ENCODE measurements around the gene VTA1. TPM values are rescaled to one million over a fixed set of nuclear protein-coding genes. Genes with fewer than 3 reads are reported as not detected.

VTA1 gene
- total RNA-seq, result 86.5 TPM

GRCh38 chr6:142146828-142147662 is at the start of gene VTA1, which contains the start of gene NMBR:
Gene VTA1, plus strand, starts transcription at chr6:142147263. Its CDS starts 25 bp downstream, at chr6:142147288.
Gene NMBR, minus strand, starts transcription at chr6:142147122. Its CDS starts 58,464 bp downstream, at chr6:142088658.

GRCh38 chr6:142132625-142133024 is 14.4 kb upstream of the VTA1 start, which contains the start of gene GJE1:
Gene GJE1, plus strand, starts transcription at chr6:142132925. Its CDS starts 234 bp downstream, at chr6:142133159.

Other genes starting within 250 kb of the VTA1 start
- not detected for gene GJE1, start 14.3 kb upstream of the VTA1 start, total RNA-seq
- gene NMBR, start 141 bp upstream of the VTA1 start, total RNA-seq, result 9.7 TPM
- 9.9 TPM for gene ADGRG6, start 154.7 kb downstream of the VTA1 start, total RNA-seq

Data from diencephalon (tissue), 1 donor.